Subcutaneous adipose tissue (tissue), 4 donors: ENCODE results near the gene GRIK2. TPM values are rescaled to one million over a fixed set of nuclear protein-coding genes. Genes with fewer than 3 reads are reported as not detected.

Experiments used
- total RNA-seq, 4 donors: library from RNA; depleted of rRNA; stranded (reverse); fragments of >200 nt; gene quantifications; one replicate each; pipeline ENCODE4 v1.1.0, GENCODE V29; 2016
- TF ChIP-seq, protein P1 (sequence below): fragments of 450-650 bp; IDR thresholded peaks from one replicate; pipeline ENCODE4 v1.5.1; 2016; ENCODE audit warnings: low read depth, mild to moderate bottlenecking, control low read depth, antibody characterized with exemption, moderate library complexity

Gene GRIK2
- total RNA-seq, 4 donors from 2014 or later: 0.19 to 1.5 (median 0.81) TPM

DNA sequence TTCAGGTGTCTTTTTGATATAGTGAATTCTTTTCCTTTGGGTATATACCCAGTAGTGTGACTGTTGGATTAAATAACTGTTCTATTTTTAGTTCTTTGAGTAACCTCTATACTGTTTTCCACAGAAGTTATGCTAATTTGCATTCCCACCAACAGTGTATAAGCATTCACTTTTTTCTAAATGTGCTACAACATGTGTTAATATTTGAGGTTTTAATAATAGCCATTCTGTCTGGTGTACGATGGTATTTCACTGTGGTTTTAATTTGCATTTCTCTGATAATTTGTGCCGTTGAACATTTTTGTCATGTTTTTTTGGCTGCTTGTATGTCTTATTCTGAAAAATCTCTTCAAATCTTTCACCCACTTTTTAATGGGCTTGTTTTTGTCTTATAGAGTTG, 563.5 kb downstream of the GRIK2 start:
- TF ChIP-seq, protein P1, sequence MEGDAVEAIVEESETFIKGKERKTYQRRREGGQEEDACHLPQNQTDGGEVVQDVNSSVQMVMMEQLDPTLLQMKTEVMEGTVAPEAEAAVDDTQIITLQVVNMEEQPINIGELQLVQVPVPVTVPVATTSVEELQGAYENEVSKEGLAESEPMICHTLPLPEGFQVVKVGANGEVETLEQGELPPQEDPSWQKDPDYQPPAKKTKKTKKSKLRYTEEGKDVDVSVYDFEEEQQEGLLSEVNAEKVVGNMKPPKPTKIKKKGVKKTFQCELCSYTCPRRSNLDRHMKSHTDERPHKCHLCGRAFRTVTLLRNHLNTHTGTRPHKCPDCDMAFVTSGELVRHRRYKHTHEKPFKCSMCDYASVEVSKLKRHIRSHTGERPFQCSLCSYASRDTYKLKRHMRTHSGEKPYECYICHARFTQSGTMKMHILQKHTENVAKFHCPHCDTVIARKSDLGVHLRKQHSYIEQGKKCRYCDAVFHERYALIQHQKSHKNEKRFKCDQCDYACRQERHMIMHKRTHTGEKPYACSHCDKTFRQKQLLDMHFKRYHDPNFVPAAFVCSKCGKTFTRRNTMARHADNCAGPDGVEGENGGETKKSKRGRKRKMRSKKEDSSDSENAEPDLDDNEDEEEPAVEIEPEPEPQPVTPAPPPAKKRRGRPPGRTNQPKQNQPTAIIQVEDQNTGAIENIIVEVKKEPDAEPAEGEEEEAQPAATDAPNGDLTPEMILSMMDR: no peak

DNA sequence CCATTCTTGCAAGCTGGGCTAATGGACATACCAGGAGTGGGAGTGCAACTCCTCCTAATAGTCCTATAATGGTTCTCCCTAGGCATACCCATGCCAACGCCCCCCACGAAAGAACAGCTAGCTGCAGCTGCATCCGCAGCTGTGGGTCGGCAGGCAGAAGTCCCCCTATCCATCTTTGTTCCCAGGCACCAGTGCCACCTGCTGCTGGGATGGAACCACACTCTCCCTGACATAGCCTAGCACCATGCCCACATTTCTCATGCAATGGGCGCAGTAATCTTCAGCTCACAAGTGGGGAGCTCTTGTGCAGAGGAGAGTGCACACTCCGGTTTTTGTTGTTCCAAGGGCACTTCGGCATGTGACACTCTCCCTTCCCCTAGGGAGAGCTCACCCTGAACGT, 567.8 kb downstream of the GRIK2 start:
- TF ChIP-seq, protein P1: no peak

DNA sequence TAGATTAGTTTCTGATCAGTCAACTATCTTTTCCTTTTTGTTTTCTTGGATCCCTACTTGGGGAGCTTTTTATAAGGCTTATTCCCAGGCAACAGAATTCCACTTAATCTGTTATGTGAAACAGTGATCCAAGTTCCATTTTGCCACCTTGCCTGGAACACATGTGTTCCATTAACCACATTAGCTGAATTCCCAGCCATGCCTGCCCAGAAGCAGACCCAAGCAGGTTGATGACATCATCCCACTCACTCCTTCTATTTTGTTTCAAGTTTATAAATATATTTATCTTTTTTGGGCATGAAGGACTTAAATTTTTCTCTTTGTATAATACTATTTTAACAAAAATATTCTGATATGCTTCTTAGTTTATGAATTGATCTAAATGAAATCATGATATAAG, 587.4 kb downstream of the GRIK2 start:
- TF ChIP-seq, protein P1: no peak

GRCh38 chr6:101986476-101986875, 593.0 kb downstream of the GRIK2 start:
- TF ChIP-seq, protein P1: no peak

DNA sequence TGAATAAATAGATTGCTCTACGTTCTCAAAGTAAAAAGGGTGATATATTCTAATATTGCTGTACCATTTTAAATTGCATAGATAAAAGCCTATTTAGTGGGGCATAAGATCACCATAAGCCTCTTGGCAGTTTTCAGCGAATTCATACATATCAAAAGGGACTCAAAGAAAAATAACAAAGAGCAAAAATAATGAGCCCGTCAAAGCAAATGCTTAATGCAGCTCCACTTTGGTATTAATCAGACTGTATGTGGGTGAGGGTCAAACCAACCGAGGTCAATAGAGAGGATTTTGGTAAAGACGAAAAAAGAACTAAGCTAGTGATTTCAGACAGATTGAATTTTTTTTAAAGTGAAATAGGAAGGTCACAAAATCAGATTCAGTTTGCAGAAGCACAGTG, 598.8 kb downstream of the GRIK2 start:
- TF ChIP-seq, protein P1: no peak

- TF ChIP-seq, protein P1: no peak
These were observed 601.0 kb downstream of the GRIK2 start for GRCh38 chr6:101994521-101994920.

DNA sequence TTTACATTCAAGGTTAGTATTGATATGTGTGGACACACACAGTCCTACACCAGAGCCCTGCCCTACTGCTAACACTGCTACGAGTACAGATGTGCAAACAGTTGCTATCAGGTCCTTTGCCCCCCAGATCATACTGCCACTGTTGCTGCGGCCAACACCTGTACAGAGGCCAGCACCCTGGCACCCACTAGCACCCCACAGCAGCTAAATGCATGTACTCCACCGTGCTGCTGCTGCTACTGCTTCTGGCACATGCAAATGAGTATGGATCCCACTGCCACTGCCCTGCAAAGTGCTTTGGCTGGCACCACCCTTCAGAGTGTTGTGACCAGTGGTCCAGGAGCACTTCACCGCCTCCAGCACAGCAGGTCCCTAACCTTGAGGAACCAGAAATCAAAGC, 621.9 kb downstream of the GRIK2 start:
- TF ChIP-seq, protein P1: no peak
